HG02970 (cell line): ENCODE results near the gene NASP.
"Not testable (repeated sequence)": the region's sequence is repeated elsewhere in the genome, so short reads cannot be mapped to it uniquely, and the experiment has no call there.

Experiments
- ATAC-seq: cut with Tn5 transposase; IDR thresholded peaks from one replicate; pipeline ENCODE4 v1.9.1; 2021; ENCODE audit warnings: mild to moderate bottlenecking, moderate library complexity, moderate number of reproducible peaks; ENCODE audit not compliant: unreplicated experiment, low FRiP score

NASP gene

GRCh38 chr1:45569962-45570581, 13.8 kb upstream of the NASP start:
- ATAC-seq = no peak

- ATAC-seq = no peak
Observed at GRCh38 chr1:45570631-45571030, 13.2 kb upstream of the NASP start.

GRCh38 chr1:45573231-45573804, 10.5 kb upstream of the NASP start:
- no peak for ATAC-seq

GRCh38 chr1:45574105-45574626, 9.7 kb upstream of the NASP start:
- no peak for ATAC-seq

- ATAC-seq = peak; percentile 60
Observed at GRCh38 chr1:45583264-45583665, 576 bp upstream of the NASP start.

- peak; percentile 27 for ATAC-seq
Observed at GRCh38 chr1:45584351-45585109, 689 bp downstream of the NASP start.

GRCh38 chr1:45585110-45585426, 1.2 kb downstream of the NASP start:
- ATAC-seq = no peak

- ATAC-seq = no peak
Observed at GRCh38 chr1:45585496-45586075, 1.7 kb downstream of the NASP start.

GRCh38 chr1:45586769-45587168, 2.9 kb downstream of the NASP start:
- no peak for ATAC-seq

- ATAC-seq = no peak
Observed at GRCh38 chr1:45589861-45590260, 6.0 kb downstream of the NASP start.

- ATAC-seq = no peak
Observed at GRCh38 chr1:45594412-45594811, 10.6 kb downstream of the NASP start.

GRCh38 chr1:45596765-45597164, 12.9 kb downstream of the NASP start:
- ATAC-seq = not testable (repeated sequence)

GRCh38 chr1:45604239-45604638, 20.4 kb downstream of the NASP start:
- no peak for ATAC-seq

GRCh38 chr1:45607404-45608074, 23.7 kb downstream of the NASP start:
- ATAC-seq = no peak

- no peak for ATAC-seq
Observed at GRCh38 chr1:45608175-45609156, 24.6 kb downstream of the NASP start.

GRCh38 chr1:45610589-45611226, 26.9 kb downstream of the NASP start:
- ATAC-seq = no peak

- ATAC-seq = no peak
Observed at GRCh38 chr1:45612941-45613579, 29.2 kb downstream of the NASP start.

GRCh38 chr1:45615885-45616284, 32.0 kb downstream of the NASP start:
- no peak for ATAC-seq

GRCh38 chr1:45617618-45618017, 33.8 kb downstream of the NASP start:
- ATAC-seq = no peak
